CD14-positive monocyte (primary cell): ENCODE results near the gene TKT. TPM values are rescaled to one million over a fixed set of nuclear protein-coding genes. Genes with fewer than 3 reads are reported as not detected.
A peak's percentile ranks its signal among the peaks of the same experiment; 100 is the strongest.

ENCODE experiments used
- DNase-seq, 3 donors: peaks; one replicate each; pipeline ENCODE4 v3.0.0-alpha.2; 2011 to 2022
- H2AFZ ChIP-seq: 2 replicates; pipeline ENCODE4 v1.6.0; 2012; ENCODE audit warnings: mild to moderate bottlenecking, low read depth, low read length, inconsistent platforms; ENCODE audit not compliant: insufficient read depth, poor library complexity, severe bottlenecking
- H3K27ac ChIP-seq, 2 donors: 1 replicate in 1 of 2; 2 replicates in 1 of 2; pipeline ENCODE4 v1.5.1; 2012 to 2013; ENCODE audit warnings: low read length in 2 of 2, control low read depth in 1 of 2, inconsistent platforms in 1 of 2, low read depth in 1 of 2, mild to moderate bottlenecking in 1 of 2
- H3K27me3 ChIP-seq, 2 donors: one replicate each; pipeline versions ENCODE4 v1.6.0 to v1.6.1; 2011 to 2013; ENCODE audit warnings: low read length in 2 of 2; ENCODE audit not compliant: control insufficient read depth in 2 of 2, insufficient read depth in 2 of 2
- H3K36me3 ChIP-seq, 2 donors: replicated peaks in 1 of 2; 1 replicate in 1 of 2; 2 replicates in 1 of 2; pipeline versions ENCODE4 v1.5.1 to v1.6.1; 2012 to 2013; ENCODE audit warnings: low read length in 2 of 2, control low read depth in 1 of 2, inconsistent platforms in 1 of 2, mild to moderate bottlenecking in 1 of 2; ENCODE audit not compliant: insufficient read depth in 2 of 2, control insufficient read depth in 1 of 2
- H3K4me1 ChIP-seq, 2 donors: 1 replicate in 1 of 2; 2 replicates in 1 of 2; pipeline versions ENCODE4 v1.5.1 to v1.6.1; 2012 to 2013; ENCODE audit warnings: low read length in 2 of 2, control low read depth in 1 of 2, inconsistent platforms in 1 of 2, mild to moderate bottlenecking in 1 of 2, moderate library complexity in 1 of 2; ENCODE audit not compliant: insufficient read depth in 2 of 2, control insufficient read depth in 1 of 2
- H3K4me2 ChIP-seq: replicated peaks from 2 replicates; pipeline ENCODE3; 2012; ENCODE audit warnings: low read length, moderate library complexity, mild to moderate bottlenecking; ENCODE audit not compliant: poor library complexity, severe bottlenecking; ENCODE audit errors: extremely low read depth
- H3K4me3 ChIP-seq, 3 experiments: fragments of 200-600 bp in 1 of 3; sonication (generic) in 1 of 3; replicated peaks in 1 of 3; 1 replicate in 2 of 3; 2 replicates in 1 of 3; pipeline ENCODE4 v1.5.1; 2011 to 2013; ENCODE audit warnings: low read length in 3 of 3, mild to moderate bottlenecking in 3 of 3, control low read depth in 2 of 3, low read depth in 2 of 3, inconsistent platforms in 1 of 3, moderate library complexity in 1 of 3
- H3K79me2 ChIP-seq: 2 replicates; pipeline ENCODE4 v1.6.0; 2012; ENCODE audit warnings: mild to moderate bottlenecking, control low read depth, inconsistent platforms, low read length, moderate library complexity; ENCODE audit not compliant: insufficient read depth
- H3K9ac ChIP-seq: 2 replicates; pipeline ENCODE4 v1.6.0; 2017; ENCODE audit warnings: low read length, mild to moderate bottlenecking; ENCODE audit not compliant: insufficient read depth, poor library complexity, severe bottlenecking
- H3K9me3 ChIP-seq, 2 donors: replicated peaks in 1 of 2; 1 replicate in 1 of 2; 2 replicates in 1 of 2; pipeline versions ENCODE4 v1.5.1 to v1.6.1; 2012 to 2013; ENCODE audit warnings: low read length in 2 of 2, control low read depth in 1 of 2; ENCODE audit not compliant: control insufficient read depth in 1 of 2, insufficient read depth in 1 of 2
- H4K20me1 ChIP-seq: 2 replicates; pipeline ENCODE4 v1.6.0; 2012; ENCODE audit warnings: mild to moderate bottlenecking, low read length, control low read depth, moderate library complexity; ENCODE audit not compliant: insufficient read depth
- H3K27ac Mint-ChIP-seq, 7 donors: one replicate each; pipeline ENCODE4 v1.8.0; 2020; ENCODE audit warnings: mild to moderate bottlenecking in 7 of 7, mixed read lengths in 7 of 7, moderate library complexity in 6 of 7, inconsistent platforms in 2 of 7
- H3K27me3 Mint-ChIP-seq, 3 donors: one replicate each; pipeline ENCODE4 v1.8.0; 2021 to 2022; ENCODE audit warnings: low read depth in 3 of 3, mild to moderate bottlenecking in 3 of 3, mixed read lengths in 3 of 3, moderate library complexity in 3 of 3, inconsistent platforms in 1 of 3
- H3K36me3 Mint-ChIP-seq, 2 donors: one replicate each; pipeline ENCODE4 v1.8.0; 2020; ENCODE audit warnings: mixed read lengths in 2 of 2, inconsistent platforms in 1 of 2, mild to moderate bottlenecking in 1 of 2
- H3K4me1 Mint-ChIP-seq: one replicate; pipeline ENCODE4 v1.8.0; 2020; ENCODE audit warnings: mild to moderate bottlenecking, mixed read lengths
- H3K4me3 Mint-ChIP-seq, 2 donors: one replicate each; pipeline ENCODE4 v1.8.0; 2020; ENCODE audit warnings: mild to moderate bottlenecking in 2 of 2, mixed read lengths in 2 of 2, moderate library complexity in 1 of 2
- H3K9me3 Mint-ChIP-seq, 7 donors: one replicate each; pipeline ENCODE4 v1.8.0; 2020 to 2022; ENCODE audit warnings: mixed read lengths in 7 of 7, mild to moderate bottlenecking in 6 of 7, moderate library complexity in 6 of 7, inconsistent platforms in 2 of 7
- WGBS: methylation state at CpG from one replicate; pipeline ENCODE4 v1.1.5; 2013; ENCODE audit warnings: missing lambda C conversion rate; ENCODE audit not compliant: insufficient coverage; 5-methylcytosine and 5-hydroxymethylcytosine counted together
- intact Hi-C, 2 donors: fragments of 100-400 bp; cut with micrococcal nuclease; formaldehyde crosslinking; loops; one replicate each; pipeline versions ENCODE4 v1.15.0 to v1.15.1; 2023
- polyA plus RNA-seq, 3 donors: library from polyadenylated mRNA; depleted of rRNA in 1 of 3; unstranded in 2 of 3; stranded (reverse) in 1 of 3; fragments of 300-500 nt in 2 of 3; fragments of >200 nt in 1 of 3; fragmentation: Illumina TruSeq in 2 of 3; gene quantifications; 1 replicate in 2 of 3; 2 replicates in 1 of 3; pipeline ENCODE4 v1.2.3, GENCODE V29; 2012 to 2021
- TF ChIP-seq, protein P1 (sequence below): fragments of 200-600 bp; IDR thresholded peaks from one replicate; pipeline ENCODE4 v1.8.0; 2022; ENCODE audit warnings: antibody characterized with exemption, mild to moderate bottlenecking

TKT gene
- polyA plus RNA-seq, 3 donors: 496 to 582 (median 562) TPM

DNA sequence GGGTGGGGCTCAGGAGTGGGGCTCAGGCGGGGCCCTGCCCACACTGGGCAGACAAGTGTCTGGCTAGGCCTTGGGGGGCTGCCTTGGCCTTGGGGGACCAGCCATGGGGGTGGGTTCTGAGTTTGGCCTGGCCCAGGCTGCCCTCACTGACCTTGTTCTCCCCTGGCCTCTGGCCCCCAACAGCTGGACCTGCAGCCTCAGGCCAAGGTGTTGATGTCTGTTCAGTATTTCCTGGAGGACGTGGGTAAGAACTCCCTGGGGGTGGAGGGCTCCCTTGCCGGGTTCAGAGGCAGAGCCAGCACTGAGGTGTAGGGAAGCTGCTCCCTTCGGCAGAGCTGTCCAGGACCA, 74.8 kb downstream of the TKT start:
- peak overlapping the region; percentile 29 to 65 for H3K27ac ChIP-seq
- intact Hi-C loops: loop anchor here in 1 of 2 donors (5.0 kb wide), 1 partner anchor 49 kb away; the partner anchor contains the start of gene RFT1

DNA sequence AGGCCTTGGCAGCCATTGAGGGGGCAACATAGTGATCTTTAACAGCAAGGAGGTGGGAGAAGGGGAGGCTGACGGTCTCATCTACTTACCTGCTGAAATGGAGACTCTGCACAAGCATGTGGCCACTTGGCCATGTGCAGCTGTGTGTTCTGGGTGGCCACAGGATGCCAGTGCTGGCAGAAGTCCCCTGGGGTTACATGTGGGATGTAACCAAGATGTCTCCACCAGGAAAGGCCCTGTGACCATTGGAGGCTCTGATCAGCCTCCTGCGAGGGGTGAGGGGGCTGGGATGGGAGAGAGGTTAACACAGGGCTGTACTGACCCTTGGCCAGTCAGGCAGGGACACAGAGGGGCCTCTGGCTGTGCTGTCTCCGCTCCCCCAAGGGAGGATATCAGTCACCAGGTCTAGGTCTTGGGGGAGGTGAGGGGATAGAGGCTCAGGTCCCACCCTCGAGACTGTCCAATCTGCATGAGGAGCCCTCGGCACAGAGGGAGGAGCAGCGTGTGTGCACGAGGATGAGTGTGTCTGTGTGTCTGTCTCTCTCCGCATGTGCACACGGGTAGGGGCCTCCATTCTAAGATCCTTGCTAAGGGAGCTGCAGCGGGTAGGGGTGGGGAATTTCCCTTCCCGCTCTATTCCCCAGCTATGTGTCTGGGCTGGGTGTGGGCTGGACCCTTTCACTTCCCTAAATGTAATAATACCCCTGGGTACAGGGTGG, 75.4 kb downstream of the TKT start:
- peak overlapping the region; percentile 70 to 89 (median 75) for H3K27ac Mint-ChIP-seq
- H3K4me2 ChIP-seq: peak overlapping the region; percentile 57
- H3K9me3 ChIP-seq: no peaks in the 10 kb centered on the region
- no peak overlapping the region for H2AFZ ChIP-seq
- H3K79me2 ChIP-seq: peaks cover 94% of the 10 kb centered on the region
- intact Hi-C loops: loop anchor here in 1 of 2 donors (5.0 kb wide), 1 partner anchor 48 kb away; the partner anchor contains the start of gene RFT1
- TF ChIP-seq, protein P1, sequence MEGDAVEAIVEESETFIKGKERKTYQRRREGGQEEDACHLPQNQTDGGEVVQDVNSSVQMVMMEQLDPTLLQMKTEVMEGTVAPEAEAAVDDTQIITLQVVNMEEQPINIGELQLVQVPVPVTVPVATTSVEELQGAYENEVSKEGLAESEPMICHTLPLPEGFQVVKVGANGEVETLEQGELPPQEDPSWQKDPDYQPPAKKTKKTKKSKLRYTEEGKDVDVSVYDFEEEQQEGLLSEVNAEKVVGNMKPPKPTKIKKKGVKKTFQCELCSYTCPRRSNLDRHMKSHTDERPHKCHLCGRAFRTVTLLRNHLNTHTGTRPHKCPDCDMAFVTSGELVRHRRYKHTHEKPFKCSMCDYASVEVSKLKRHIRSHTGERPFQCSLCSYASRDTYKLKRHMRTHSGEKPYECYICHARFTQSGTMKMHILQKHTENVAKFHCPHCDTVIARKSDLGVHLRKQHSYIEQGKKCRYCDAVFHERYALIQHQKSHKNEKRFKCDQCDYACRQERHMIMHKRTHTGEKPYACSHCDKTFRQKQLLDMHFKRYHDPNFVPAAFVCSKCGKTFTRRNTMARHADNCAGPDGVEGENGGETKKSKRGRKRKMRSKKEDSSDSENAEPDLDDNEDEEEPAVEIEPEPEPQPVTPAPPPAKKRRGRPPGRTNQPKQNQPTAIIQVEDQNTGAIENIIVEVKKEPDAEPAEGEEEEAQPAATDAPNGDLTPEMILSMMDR: no peak
- peak overlapping the region; percentile 54 to 65 for H3K27ac ChIP-seq
- H3K4me1 ChIP-seq: peaks cover 52 to 59% of the 10 kb centered on the region in 2 donors
- no peaks in the 10 kb centered on the region for H3K9me3 Mint-ChIP-seq
- DNase-seq: peak; percentile 72 to 87 (median 75)
- H3K4me3 Mint-ChIP-seq: peak overlapping the region in 1 of 2 donors; percentile 65
- no peaks in the 10 kb centered on the region for H3K27me3 ChIP-seq
- no peaks in the 10 kb centered on the region for H3K27me3 Mint-ChIP-seq
- peaks cover 80 to 97% of the 10 kb centered on the region in 2 donors for H3K36me3 Mint-ChIP-seq
- H3K4me3 ChIP-seq: peak overlapping the region in 1 of 3 experiments; percentile 57
- peaks cover 86 to 97% of the 10 kb centered on the region in 2 donors for H3K36me3 ChIP-seq
- H4K20me1 ChIP-seq: peaks cover 98% of the 10 kb centered on the region
- H3K9ac ChIP-seq: no peak overlapping the region
- peaks cover 50% of the 10 kb centered on the region for H3K4me1 Mint-ChIP-seq
- 17% methylated on average over 6 of the region's 11 CpGs for WGBS

More for the DNA sequence above, 74.8 kb downstream of the TKT start:
- Histone ChIP-seq H3K4me1 (peaks cover 47 to 54% of the 10 kb centered on the region in 2 donors), H3K79me2 (peaks cover 94% of the 10 kb centered on the region), H3K27me3 (no peaks in the 10 kb centered on the region), H3K4me3 (no peak overlapping the region), H3K36me3 (peaks cover 86 to 97% of the 10 kb centered on the region in 2 donors), H2AFZ (no peak overlapping the region), H4K20me1 (peaks cover 98% of the 10 kb centered on the region), H3K4me2 (peak overlapping the region; percentile 57), H3K9ac (no peak overlapping the region), H3K9me3 (no peaks in the 10 kb centered on the region)
- DNase-seq: no peak
- Mint-ChIP-seq H3K9me3 (no peaks in the 10 kb centered on the region), H3K27ac (peak overlapping the region in 6 of 7 donors; percentile 69 to 87 (median 74)), H3K27me3 (no peaks in the 10 kb centered on the region), H3K4me3 (no peak overlapping the region), H3K4me1 (peaks cover 44% of the 10 kb centered on the region), H3K36me3 (peaks cover 80 to 97% of the 10 kb centered on the region in 2 donors)
- TF ChIP-seq, protein P1: no peak
- WGBS: 17% methylated on average over 1 of the region's 4 CpGs
